PFSK-1 (cell line): Measurements from ENCODE around the gene CD300A.

Experiments
- POLR2AphosphoS5 ChIP-seq: IDR thresholded peaks from 2 replicates; pipeline ENCODE4 v1.6.1; 2012; ENCODE audit warnings: low read depth, mild to moderate bottlenecking, control low read depth, low read length, moderate library complexity
- REST ChIP-seq, 2 experiments: IDR thresholded peaks; 2 replicates each; pipeline versions ENCODE4 v1.6.1 to v1.8.0; 2011 to 2012; ENCODE audit warnings: low read depth in 2 of 2, low read length in 2 of 2, control low read depth in 1 of 2, inconsistent platforms in 1 of 2, mild to moderate bottlenecking in 1 of 2, moderate library complexity in 1 of 2; ENCODE audit not compliant: insufficient read depth in 1 of 2
- TAF1 ChIP-seq: IDR thresholded peaks from 2 replicates; pipeline ENCODE4 v1.6.1; 2012; ENCODE audit warnings: low read length, control low read depth, borderline replicate concordance; ENCODE audit not compliant: insufficient read depth

DNA sequence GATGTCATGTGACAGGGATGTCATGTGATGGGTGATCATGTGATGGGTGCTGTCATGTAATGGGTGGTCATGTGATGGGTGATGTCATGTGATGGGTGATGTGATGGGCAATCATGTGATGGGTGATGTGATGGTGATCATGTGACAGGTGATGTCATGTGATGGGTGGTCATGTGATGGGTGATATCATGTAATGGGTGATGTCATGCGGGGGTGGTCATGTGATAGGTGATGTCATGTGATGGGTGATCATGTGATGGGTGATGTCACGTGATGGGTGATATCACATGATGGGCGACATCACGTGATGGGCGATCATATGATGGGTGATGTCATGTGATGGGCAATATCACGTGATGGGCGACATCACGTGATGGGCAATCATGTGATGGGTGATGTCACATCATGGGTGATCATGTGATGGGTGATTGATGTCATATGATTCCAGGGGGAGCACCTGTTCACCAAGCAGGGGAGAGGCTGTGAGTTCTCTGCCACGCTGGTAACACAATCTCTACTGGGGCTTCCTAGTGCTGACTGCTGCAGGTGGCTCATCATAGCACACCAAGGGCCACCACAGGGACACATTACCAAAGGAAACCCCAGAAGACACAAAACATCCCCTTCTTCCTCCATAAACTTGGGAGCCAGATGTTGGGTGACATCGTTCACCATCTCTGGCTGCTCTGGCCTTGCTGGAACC is 48.3 kb downstream of the CD300A start:
- TF ChIP-seq POLR2AphosphoS5 = no peak
- TF ChIP-seq REST (IDR thresholded peaks at IDR 0.05; ENCODE audit: insufficient read depth in 1 of 2, low read depth in 2 of 2, low read length in 2 of 2) = no peak
- no peak for TF ChIP-seq TAF1
